Neural progenitor cell (in vitro differentiated cells): ENCODE measurements around the gene SCMH1.

Source experiments
- EZH2 ChIP-seq: fragments of 200-600 bp; sonication (generic); IDR thresholded peaks from 2 replicates; pipeline ENCODE4 v1.6.1; 2017; ENCODE audit warnings: antibody characterized with exemption, mild to moderate bottlenecking, moderate library complexity
- EZH2phosphoT487 ChIP-seq: fragments of 200-600 bp; sonication (generic); IDR thresholded peaks from 2 replicates; pipeline ENCODE4 v1.6.1; 2017; ENCODE audit warnings: antibody characterized with exemption
- TF ChIP-seq, protein P1 (sequence below): fragments of 200-600 bp; sonication (generic); IDR thresholded peaks from 2 replicates; pipeline ENCODE4 v1.5.1; 2017; ENCODE audit warnings: antibody characterized with exemption, mild to moderate bottlenecking

GRCh38 chr1:41098730-41099460 lies 143.2 kb downstream of the SCMH1 start:
- TF ChIP-seq, protein P1, sequence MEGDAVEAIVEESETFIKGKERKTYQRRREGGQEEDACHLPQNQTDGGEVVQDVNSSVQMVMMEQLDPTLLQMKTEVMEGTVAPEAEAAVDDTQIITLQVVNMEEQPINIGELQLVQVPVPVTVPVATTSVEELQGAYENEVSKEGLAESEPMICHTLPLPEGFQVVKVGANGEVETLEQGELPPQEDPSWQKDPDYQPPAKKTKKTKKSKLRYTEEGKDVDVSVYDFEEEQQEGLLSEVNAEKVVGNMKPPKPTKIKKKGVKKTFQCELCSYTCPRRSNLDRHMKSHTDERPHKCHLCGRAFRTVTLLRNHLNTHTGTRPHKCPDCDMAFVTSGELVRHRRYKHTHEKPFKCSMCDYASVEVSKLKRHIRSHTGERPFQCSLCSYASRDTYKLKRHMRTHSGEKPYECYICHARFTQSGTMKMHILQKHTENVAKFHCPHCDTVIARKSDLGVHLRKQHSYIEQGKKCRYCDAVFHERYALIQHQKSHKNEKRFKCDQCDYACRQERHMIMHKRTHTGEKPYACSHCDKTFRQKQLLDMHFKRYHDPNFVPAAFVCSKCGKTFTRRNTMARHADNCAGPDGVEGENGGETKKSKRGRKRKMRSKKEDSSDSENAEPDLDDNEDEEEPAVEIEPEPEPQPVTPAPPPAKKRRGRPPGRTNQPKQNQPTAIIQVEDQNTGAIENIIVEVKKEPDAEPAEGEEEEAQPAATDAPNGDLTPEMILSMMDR: no peak
- no peak for TF ChIP-seq EZH2
- no peak for TF ChIP-seq EZH2phosphoT487
